ENCODE results near the gene CTU1.

Gene CTU1

GRCh38 chr19:51103926-51104341 lies 4.3 kb downstream of the CTU1 start:
- no peak for DNase-seq (ENCODE audit: low read depth)

- no peak for DNase-seq (ENCODE audit: low read depth)
Observed at GRCh38 chr19:51102991-51103390, 5.2 kb downstream of the CTU1 start.

- no peak for DNase-seq (ENCODE audit: low read depth)
Observed at GRCh38 chr19:51101171-51101865, 6.9 kb downstream of the CTU1 start.

- no peak for DNase-seq (ENCODE audit: low read depth)
Observed at GRCh38 chr19:51100601-51101000, 7.6 kb downstream of the CTU1 start.

GRCh38 chr19:51099047-51099382 lies 9.2 kb downstream of the CTU1 start:
- DNase-seq (ENCODE audit: low read depth) = no peak

- DNase-seq (ENCODE audit: low read depth) = no peak
Observed at GRCh38 chr19:51098365-51099046, 9.7 kb downstream of the CTU1 start.

GRCh38 chr19:51097796-51098195 lies 10.4 kb downstream of the CTU1 start:
- DNase-seq (ENCODE audit: low read depth) = no peak

GRCh38 chr19:51097166-51097738 lies 11.0 kb downstream of the CTU1 start:
- DNase-seq (ENCODE audit: low read depth) = peak; percentile 8

- DNase-seq (ENCODE audit: low read depth) = no peak
Observed at GRCh38 chr19:51096473-51097165, 11.6 kb downstream of the CTU1 start.

- no peak for DNase-seq (ENCODE audit: low read depth)
Observed at GRCh38 chr19:51094696-51095279, 13.4 kb downstream of the CTU1 start.

- no peak for DNase-seq (ENCODE audit: low read depth)
Observed at GRCh38 chr19:51093510-51094345, 14.5 kb downstream of the CTU1 start.

- DNase-seq (ENCODE audit: low read depth) = no peak
Observed at GRCh38 chr19:51093101-51093500, 15.1 kb downstream of the CTU1 start.

GRCh38 chr19:51091895-51092873 lies 16.0 kb downstream of the CTU1 start:
- DNase-seq (ENCODE audit: low read depth) = no peak

GRCh38 chr19:51091126-51091525 lies 17.1 kb downstream of the CTU1 start:
- no peak for DNase-seq (ENCODE audit: low read depth)

GRCh38 chr19:51090471-51090870 lies 17.7 kb downstream of the CTU1 start:
- no peak for DNase-seq (ENCODE audit: low read depth)

GRCh38 chr19:51089786-51090185 lies 18.4 kb downstream of the CTU1 start:
- no peak for DNase-seq (ENCODE audit: low read depth)

GRCh38 chr19:51086153-51086850 lies 21.9 kb downstream of the CTU1 start:
- DNase-seq (ENCODE audit: low read depth) = no peak

GRCh38 chr19:51084505-51084904 lies 23.7 kb downstream of the CTU1 start:
- DNase-seq (ENCODE audit: low read depth) = no peak

- DNase-seq (ENCODE audit: low read depth) = no peak
Observed at GRCh38 chr19:51083783-51084182, 24.4 kb downstream of the CTU1 start.

- DNase-seq (ENCODE audit: low read depth) = no peak
Observed at GRCh38 chr19:51083181-51083580, 25.0 kb downstream of the CTU1 start.
